Astrocyte (in vitro differentiated cells and primary cell): ENCODE data around the gene KIF21B. TPM values are rescaled to one million over a fixed set of nuclear protein-coding genes. Genes with fewer than 3 reads are reported as not detected.

Experiments
- DNase-seq: peaks from one replicate; pipeline ENCODE4 v3.0.0-alpha.2; 2010; ENCODE audit warnings: low read depth
- FAIRE-seq: peaks from 2 replicates; lab custom pipeline; 2011; peaks lifted over from hg19 to GRCh38; lab: Jason Lieb, UNC
- H2AFZ ChIP-seq: 2 replicates; pipeline ENCODE4 v1.6.0; 2012; ENCODE audit warnings: low read depth, low read length, inconsistent platforms
- H3K27ac ChIP-seq: 2 replicates; pipeline ENCODE4 v1.5.1; 2011; ENCODE audit warnings: low read depth, low read length, inconsistent platforms
- H3K27me3 ChIP-seq: 2 replicates; pipeline ENCODE4 v1.6.0; 2011; ENCODE audit warnings: low read length, inconsistent platforms; ENCODE audit not compliant: insufficient read depth
- H3K36me3 ChIP-seq: 2 replicates; pipeline ENCODE4 v1.5.1; 2011; ENCODE audit warnings: low read length, inconsistent platforms; ENCODE audit not compliant: insufficient read depth
- H3K4me1 ChIP-seq: 2 replicates; pipeline ENCODE4 v1.5.1; 2011; ENCODE audit warnings: low read length, inconsistent platforms; ENCODE audit not compliant: insufficient read depth
- H3K4me2 ChIP-seq: 2 replicates; pipeline ENCODE4 v1.6.0; 2012; ENCODE audit warnings: low read length, inconsistent platforms
- H3K4me3 ChIP-seq: 2 replicates; pipeline ENCODE4 v1.5.1; 2011; ENCODE audit warnings: low read depth, mild to moderate bottlenecking, low read length, inconsistent platforms; ENCODE audit not compliant: insufficient read depth
- H3K79me2 ChIP-seq: 2 replicates; pipeline ENCODE4 v1.6.0; 2012; ENCODE audit warnings: mild to moderate bottlenecking, low read length, inconsistent platforms; ENCODE audit not compliant: insufficient read depth
- H3K9ac ChIP-seq: 2 replicates; pipeline ENCODE4 v1.6.0; 2012; ENCODE audit warnings: mild to moderate bottlenecking, low read length, inconsistent platforms
- H3K9me3 ChIP-seq: 2 replicates; pipeline ENCODE4 v1.5.1; 2012; ENCODE audit warnings: low read depth, mild to moderate bottlenecking, low read length, inconsistent platforms; ENCODE audit not compliant: insufficient read depth
- H4K20me1 ChIP-seq: 2 replicates; pipeline ENCODE4 v1.6.0; 2012; ENCODE audit warnings: low read length, inconsistent platforms; ENCODE audit not compliant: insufficient read depth
- H3K27ac Mint-ChIP-seq: one replicate; pipeline ENCODE4 v1.8.0; 2021; ENCODE audit warnings: mild to moderate bottlenecking, mixed read lengths; ENCODE audit not compliant: unreplicated experiment
- H3K27me3 Mint-ChIP-seq: one replicate; pipeline ENCODE4 v1.8.0; 2021; ENCODE audit warnings: low read depth, mixed read lengths; ENCODE audit not compliant: unreplicated experiment
- H3K36me3 Mint-ChIP-seq: one replicate; pipeline ENCODE4 v1.8.0; 2021; ENCODE audit warnings: low read depth, mixed read lengths; ENCODE audit not compliant: unreplicated experiment
- H3K4me1 Mint-ChIP-seq: one replicate; pipeline ENCODE4 v1.8.0; 2021; ENCODE audit warnings: low read depth, mixed read lengths; ENCODE audit not compliant: unreplicated experiment
- H3K4me3 Mint-ChIP-seq: one replicate; pipeline ENCODE4 v1.8.0; 2021; ENCODE audit warnings: mild to moderate bottlenecking, moderate library complexity, mixed read lengths; ENCODE audit not compliant: unreplicated experiment
- H3K9me3 Mint-ChIP-seq: one replicate; pipeline ENCODE4 v1.8.0; 2021; ENCODE audit warnings: mild to moderate bottlenecking, mixed read lengths; ENCODE audit not compliant: unreplicated experiment
- EZH2 ChIP-seq: IDR thresholded peaks from 2 replicates; pipeline ENCODE4 v1.6.1; 2012; ENCODE audit warnings: mild to moderate bottlenecking, low read length, inconsistent platforms; ENCODE audit not compliant: insufficient read depth
- total RNA-seq: library from RNA; stranded (reverse); gene quantifications from 2 replicates; pipeline ENCODE4 v1.2.1, GENCODE V29; 2021
- TF ChIP-seq, protein P1 (sequence below): IDR thresholded peaks from 2 replicates; pipeline ENCODE4 v1.5.1; 2011; ENCODE audit warnings: low read depth, mild to moderate bottlenecking, inconsistent platforms, low read length, moderate library complexity; ENCODE audit not compliant: insufficient read depth

KIF21B gene
- total RNA-seq, 1 donor from 2014 or later: 4.7 TPM

- no peaks in the 10 kb centered on the region for H3K27me3 ChIP-seq
- no peaks in the 10 kb centered on the region for H4K20me1 ChIP-seq
- Mint-ChIP-seq H3K4me3 (no peak overlapping the region), H3K27ac (no peak overlapping the region), H3K27me3 (peaks cover 12% of the 10 kb centered on the region), H3K4me1 (no peaks in the 10 kb centered on the region), H3K36me3 (peaks cover 1% of the 10 kb centered on the region), H3K9me3 (no peaks in the 10 kb centered on the region)
- no peak for DNase-seq
- no peaks in the 10 kb centered on the region for H3K9me3 ChIP-seq
- no peaks in the 10 kb centered on the region for H3K79me2 ChIP-seq
- no peak for FAIRE-seq
- no peaks in the 10 kb centered on the region for H3K36me3 ChIP-seq
- no peak overlapping the region for H3K9ac ChIP-seq
- no peak overlapping the region for H3K4me2 ChIP-seq
- no peak overlapping the region for H3K4me3 ChIP-seq
- no peak overlapping the region for H3K27ac ChIP-seq
- H2AFZ ChIP-seq: no peak overlapping the region
- H3K4me1 ChIP-seq: no peaks in the 10 kb centered on the region
- no peak for TF ChIP-seq EZH2
- TF ChIP-seq, protein P1, sequence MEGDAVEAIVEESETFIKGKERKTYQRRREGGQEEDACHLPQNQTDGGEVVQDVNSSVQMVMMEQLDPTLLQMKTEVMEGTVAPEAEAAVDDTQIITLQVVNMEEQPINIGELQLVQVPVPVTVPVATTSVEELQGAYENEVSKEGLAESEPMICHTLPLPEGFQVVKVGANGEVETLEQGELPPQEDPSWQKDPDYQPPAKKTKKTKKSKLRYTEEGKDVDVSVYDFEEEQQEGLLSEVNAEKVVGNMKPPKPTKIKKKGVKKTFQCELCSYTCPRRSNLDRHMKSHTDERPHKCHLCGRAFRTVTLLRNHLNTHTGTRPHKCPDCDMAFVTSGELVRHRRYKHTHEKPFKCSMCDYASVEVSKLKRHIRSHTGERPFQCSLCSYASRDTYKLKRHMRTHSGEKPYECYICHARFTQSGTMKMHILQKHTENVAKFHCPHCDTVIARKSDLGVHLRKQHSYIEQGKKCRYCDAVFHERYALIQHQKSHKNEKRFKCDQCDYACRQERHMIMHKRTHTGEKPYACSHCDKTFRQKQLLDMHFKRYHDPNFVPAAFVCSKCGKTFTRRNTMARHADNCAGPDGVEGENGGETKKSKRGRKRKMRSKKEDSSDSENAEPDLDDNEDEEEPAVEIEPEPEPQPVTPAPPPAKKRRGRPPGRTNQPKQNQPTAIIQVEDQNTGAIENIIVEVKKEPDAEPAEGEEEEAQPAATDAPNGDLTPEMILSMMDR: no peak
Observed at GRCh38 chr1:200970771-200971427, 52.6 kb downstream of the KIF21B start.

- no peaks in the 10 kb centered on the region for H3K9me3 Mint-ChIP-seq
- no peaks in the 10 kb centered on the region for H3K9me3 ChIP-seq
- DNase-seq (no peak), FAIRE-seq (no peak)
- H3K4me2 ChIP-seq: no peak overlapping the region
- H3K9ac ChIP-seq: no peak overlapping the region
- no peaks in the 10 kb centered on the region for H3K4me1 Mint-ChIP-seq
- no peaks in the 10 kb centered on the region for H3K36me3 ChIP-seq
- H3K4me1 ChIP-seq: no peaks in the 10 kb centered on the region
- H4K20me1 ChIP-seq: no peaks in the 10 kb centered on the region
- no peak overlapping the region for H2AFZ ChIP-seq
- no peak overlapping the region for H3K27ac ChIP-seq
- no peak for TF ChIP-seq EZH2
- peaks cover 4% of the 10 kb centered on the region for H3K36me3 Mint-ChIP-seq
- H3K4me3 Mint-ChIP-seq: no peak overlapping the region
- no peak overlapping the region for H3K27ac Mint-ChIP-seq
- H3K4me3 ChIP-seq: no peak overlapping the region
- peaks cover 18% of the 10 kb centered on the region for H3K27me3 Mint-ChIP-seq
- H3K79me2 ChIP-seq: no peaks in the 10 kb centered on the region
- no peaks in the 10 kb centered on the region for H3K27me3 ChIP-seq
Observed at GRCh38 chr1:200969726-200970561, 53.6 kb downstream of the KIF21B start.

GRCh38 chr1:200968469-200969410 lies 54.8 kb downstream of the KIF21B start:
- Histone ChIP-seq H3K27me3 (no peaks in the 10 kb centered on the region), H4K20me1 (no peaks in the 10 kb centered on the region), H3K4me2 (no peak overlapping the region), H3K9ac (no peak overlapping the region), H3K79me2 (no peaks in the 10 kb centered on the region), H3K36me3 (no peaks in the 10 kb centered on the region), H3K4me3 (no peak overlapping the region), H3K27ac (no peak overlapping the region), H3K9me3 (no peaks in the 10 kb centered on the region), H2AFZ (no peak overlapping the region), H3K4me1 (no peaks in the 10 kb centered on the region)
- TF ChIP-seq, protein P1: no peak
- no peak overlapping the region for H3K27ac Mint-ChIP-seq
- H3K4me1 Mint-ChIP-seq: no peaks in the 10 kb centered on the region
- H3K9me3 Mint-ChIP-seq: no peaks in the 10 kb centered on the region
- no peak for DNase-seq
- H3K4me3 Mint-ChIP-seq: no peak overlapping the region
- no peak for FAIRE-seq
- H3K27me3 Mint-ChIP-seq: peaks cover 21% of the 10 kb centered on the region
- peaks cover 4% of the 10 kb centered on the region for H3K36me3 Mint-ChIP-seq
